HUES48 (cell line): Measurements from ENCODE around the gene ERC1.

Experiments used
- H3K27ac ChIP-seq: one replicate; pipeline ENCODE4 v1.7.0; 2013; ENCODE audit warnings: low read depth, low read length, inconsistent platforms
- H3K27me3 ChIP-seq: 2 replicates; pipeline ENCODE4 v1.6.1; 2013; ENCODE audit warnings: mild to moderate bottlenecking, low read length; ENCODE audit not compliant: control insufficient read depth, insufficient read depth
- H3K36me3 ChIP-seq: 2 replicates; pipeline ENCODE4 v1.6.1; 2013; ENCODE audit warnings: low read length; ENCODE audit not compliant: control insufficient read depth, insufficient read depth
- H3K4me1 ChIP-seq: 2 replicates; pipeline ENCODE4 v1.6.1; 2013; ENCODE audit warnings: mild to moderate bottlenecking, low read length; ENCODE audit not compliant: control insufficient read depth, insufficient read depth
- H3K4me3 ChIP-seq: 2 replicates; pipeline ENCODE4 v1.5.1; 2013; ENCODE audit warnings: mild to moderate bottlenecking, low read depth, low read length
- H3K9ac ChIP-seq: 2 replicates; pipeline ENCODE4 v1.6.1; 2013; ENCODE audit warnings: mild to moderate bottlenecking, low read depth, low read length, moderate library complexity
- H3K9me3 ChIP-seq: 2 replicates; pipeline ENCODE4 v1.6.1; 2013; ENCODE audit warnings: low read length; ENCODE audit not compliant: control insufficient read depth, insufficient read depth

ERC1 gene

GRCh38 chr12:1383758-1384157 is 392.7 kb downstream of the ERC1 start:
- Histone ChIP-seq H3K36me3 (peaks cover 7% of the 10 kb centered on the region; the same call in 1 of the 2 replicates), H3K27me3 (no peaks in the 10 kb centered on the region), H3K4me3 (no peak overlapping the region), H3K9ac (no peak overlapping the region), H3K4me1 (peaks cover 6% of the 10 kb centered on the region; the same call in 1 of the 2 replicates), H3K27ac (no peak overlapping the region), H3K9me3 (peaks cover 23% of the 10 kb centered on the region)

DNA sequence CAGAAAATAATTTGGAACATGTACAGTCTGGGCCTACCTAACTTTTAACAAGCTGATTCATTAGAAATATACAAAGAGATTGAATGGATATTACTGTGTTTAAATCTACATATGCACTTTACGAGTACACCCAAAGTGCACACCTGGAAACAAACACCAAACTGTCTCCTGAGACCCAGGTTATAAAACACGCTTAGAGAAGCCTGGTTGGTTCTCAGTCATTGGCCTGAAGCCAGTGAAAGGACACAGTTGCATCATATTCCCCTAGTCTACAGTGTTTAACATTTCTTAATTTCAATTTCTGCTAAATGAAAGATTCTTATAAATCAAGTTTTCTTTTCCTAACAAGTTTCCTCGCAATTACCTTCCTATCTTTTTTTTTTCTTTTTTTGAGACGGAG is 393.9 kb downstream of the ERC1 start:
- Histone ChIP-seq H3K9ac (no peak overlapping the region), H3K9me3 (peaks cover 34% of the 10 kb centered on the region), H3K27ac (no peak overlapping the region), H3K27me3 (no peaks in the 10 kb centered on the region), H3K36me3 (peaks cover 7% of the 10 kb centered on the region; the same call in 1 of the 2 replicates), H3K4me3 (no peak overlapping the region), H3K4me1 (peaks cover 6% of the 10 kb centered on the region; the same call in 1 of the 2 replicates)

DNA sequence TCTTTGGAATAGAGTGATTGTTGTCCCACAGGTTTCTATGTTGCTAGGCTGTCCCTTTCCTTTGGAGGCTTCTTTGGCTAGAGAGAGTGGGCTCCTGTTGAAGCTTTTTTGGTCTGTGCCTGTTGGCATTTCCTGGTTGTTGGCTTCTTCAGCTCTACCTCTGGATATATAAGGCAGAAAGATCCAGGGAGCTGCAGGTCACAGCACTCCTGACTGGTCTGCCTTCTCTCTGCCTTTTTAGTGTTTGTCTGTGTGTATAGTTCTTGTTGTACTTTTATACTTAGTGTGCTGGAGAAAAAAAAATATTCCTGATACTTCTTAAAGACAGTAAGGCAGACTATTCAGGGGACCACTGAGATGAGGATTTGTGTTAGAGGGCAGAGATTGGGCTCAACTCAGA is 400.7 kb downstream of the ERC1 start:
- Histone ChIP-seq H3K27me3 (no peaks in the 10 kb centered on the region), H3K9me3 (peaks cover 71% of the 10 kb centered on the region), H3K9ac (no peak overlapping the region), H3K27ac (no peak overlapping the region), H3K4me3 (no peak overlapping the region), H3K36me3 (peaks cover 7% of the 10 kb centered on the region; the same call in 1 of the 2 replicates), H3K4me1 (no peaks in the 10 kb centered on the region)

DNA sequence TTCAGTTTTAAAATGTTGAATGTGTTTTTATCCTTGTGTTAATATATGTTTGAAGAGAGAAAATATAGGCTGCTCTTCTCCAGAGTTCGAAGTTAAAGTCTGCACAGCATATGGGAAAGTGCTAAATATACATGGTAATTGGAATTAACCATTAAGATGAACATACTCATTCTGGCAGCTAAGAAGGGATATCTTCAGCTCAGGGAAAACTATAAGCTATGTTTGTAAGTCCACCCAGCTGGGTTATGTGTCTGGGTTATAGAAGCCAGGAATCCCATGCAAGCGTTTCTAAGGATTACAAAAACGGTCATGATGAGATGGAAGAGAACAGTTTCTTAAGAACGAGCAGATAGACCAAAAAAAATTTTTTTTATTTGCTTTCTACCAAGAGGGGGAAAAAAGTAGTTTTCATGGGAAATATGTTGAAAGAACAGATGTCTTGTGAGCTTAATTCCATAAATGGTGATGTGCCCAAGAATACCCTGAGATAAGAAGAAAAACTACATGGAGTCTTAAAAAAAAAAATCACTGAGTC is 404.5 kb downstream of the ERC1 start:
- Histone ChIP-seq H3K9ac (no peak overlapping the region), H3K4me3 (no peak overlapping the region), H3K9me3 (peaks cover 37% of the 10 kb centered on the region), H3K27ac (no peak overlapping the region), H3K36me3 (no peaks in the 10 kb centered on the region; the same call in 1 of the 2 replicates), H3K4me1 (no peaks in the 10 kb centered on the region), H3K27me3 (no peaks in the 10 kb centered on the region)

GRCh38 chr12:1398673-1399072 is 407.6 kb downstream of the ERC1 start:
- H3K36me3 ChIP-seq = no peaks in the 10 kb centered on the region
- no peaks in the 10 kb centered on the region for H3K27me3 ChIP-seq
- H3K4me1 ChIP-seq = no peaks in the 10 kb centered on the region
- H3K4me3 ChIP-seq = no peak overlapping the region
- no peak overlapping the region for H3K9ac ChIP-seq
- peaks cover 8% of the 10 kb centered on the region for H3K9me3 ChIP-seq
- H3K27ac ChIP-seq = no peak overlapping the region

- H3K4me1 ChIP-seq = no peaks in the 10 kb centered on the region
- H3K27ac ChIP-seq = no peak overlapping the region
- H3K9me3 ChIP-seq = no peaks in the 10 kb centered on the region
- no peak overlapping the region for H3K4me3 ChIP-seq
- H3K36me3 ChIP-seq = no peaks in the 10 kb centered on the region
- H3K9ac ChIP-seq = no peak overlapping the region
- H3K27me3 ChIP-seq = no peaks in the 10 kb centered on the region
Observed at GRCh38 chr12:1401891-1402290, 410.9 kb downstream of the ERC1 start.

DNA sequence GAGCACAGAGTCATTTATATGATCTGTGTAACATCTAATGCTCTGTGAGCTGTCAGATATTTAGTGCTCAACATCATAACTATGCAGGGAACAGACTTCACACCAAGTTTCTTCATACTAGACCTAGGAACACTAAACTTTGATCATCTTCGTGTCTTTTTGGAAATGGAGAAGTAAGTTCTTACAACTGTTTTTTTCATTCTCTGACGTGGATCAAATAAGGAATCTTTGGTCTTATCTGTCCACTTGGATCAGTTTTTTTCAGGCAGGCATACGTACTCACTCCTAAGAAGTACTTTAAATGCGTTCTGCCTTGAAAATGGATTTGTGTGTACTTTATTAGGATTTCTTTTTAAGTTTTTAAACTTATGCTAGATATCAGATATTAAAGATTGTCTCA is 412.4 kb downstream of the ERC1 start:
- H3K9me3 ChIP-seq = no peaks in the 10 kb centered on the region
- H3K27ac ChIP-seq = no peak overlapping the region
- no peak overlapping the region for H3K9ac ChIP-seq
- H3K36me3 ChIP-seq = no peaks in the 10 kb centered on the region
- H3K4me3 ChIP-seq = no peak overlapping the region
- H3K27me3 ChIP-seq = no peaks in the 10 kb centered on the region
- H3K4me1 ChIP-seq = no peaks in the 10 kb centered on the region

- Histone ChIP-seq H3K27me3 (no peaks in the 10 kb centered on the region), H3K27ac (no peak overlapping the region), H3K4me3 (no peak overlapping the region), H3K4me1 (no peaks in the 10 kb centered on the region), H3K9ac (no peak overlapping the region), H3K9me3 (no peaks in the 10 kb centered on the region), H3K36me3 (peaks cover 5% of the 10 kb centered on the region; the same call in 1 of the 2 replicates)
Observed at GRCh38 chr12:1405619-1406018, 414.6 kb downstream of the ERC1 start.

DNA sequence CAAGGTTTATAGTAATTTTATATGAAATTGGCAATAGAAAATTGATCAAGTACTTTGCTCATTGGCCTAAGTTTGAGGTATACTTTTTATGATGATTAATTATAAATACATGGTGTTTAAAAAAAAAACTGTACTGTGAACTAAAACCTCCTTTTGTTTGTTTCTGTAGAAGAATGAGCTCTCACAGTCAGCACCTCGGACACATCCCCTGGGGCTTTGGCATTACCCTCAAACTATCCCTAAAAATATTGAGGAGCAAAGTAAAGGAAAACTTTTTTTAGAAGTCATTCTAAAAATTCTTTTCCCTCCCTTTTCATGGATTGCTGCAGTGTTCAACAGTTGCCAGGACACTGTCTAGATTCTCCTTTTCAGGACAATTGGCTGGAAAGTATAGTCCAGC is 419.8 kb downstream of the ERC1 start:
- Histone ChIP-seq H3K9me3 (no peaks in the 10 kb centered on the region), H3K27me3 (no peaks in the 10 kb centered on the region), H3K9ac (no peak overlapping the region), H3K36me3 (peaks cover 7% of the 10 kb centered on the region; the same call in 1 of the 2 replicates), H3K27ac (no peak overlapping the region), H3K4me3 (no peak overlapping the region), H3K4me1 (no peaks in the 10 kb centered on the region)

- no peak overlapping the region for H3K9ac ChIP-seq
- no peaks in the 10 kb centered on the region for H3K9me3 ChIP-seq
- peaks cover 4% of the 10 kb centered on the region; the same call in 1 of the 2 replicates for H3K27me3 ChIP-seq
- H3K4me1 ChIP-seq = peaks cover 12% of the 10 kb centered on the region; the same call in 1 of the 2 replicates
- no peak overlapping the region for H3K27ac ChIP-seq
- peaks cover 5% of the 10 kb centered on the region; the same call in 1 of the 2 replicates for H3K36me3 ChIP-seq
- H3K4me3 ChIP-seq = no peak overlapping the region
Observed at GRCh38 chr12:1413930-1414329, 422.9 kb downstream of the ERC1 start.

DNA sequence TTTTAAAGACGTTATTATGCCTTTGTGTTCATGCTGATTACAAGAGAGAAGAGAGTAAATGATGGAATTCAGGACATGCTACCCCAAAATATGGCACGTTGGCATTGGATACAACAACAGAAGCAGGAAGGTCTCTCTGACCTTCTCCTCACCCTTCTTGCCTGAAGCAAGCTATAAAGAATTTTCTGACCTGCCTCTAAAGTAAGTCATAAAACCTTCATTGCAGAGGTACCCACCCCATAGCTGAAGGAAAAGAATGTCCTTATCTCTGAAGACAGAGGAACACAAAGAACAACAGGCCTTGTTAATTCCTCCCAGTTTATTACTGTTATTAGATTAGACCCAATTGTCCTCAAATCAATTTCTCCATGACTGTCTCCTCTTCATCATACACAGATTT is 427.1 kb downstream of the ERC1 start:
- Histone ChIP-seq H3K4me1 (peaks cover 20% of the 10 kb centered on the region), H3K9ac (no peak overlapping the region), H3K27ac (no peak overlapping the region), H3K9me3 (peaks cover 7% of the 10 kb centered on the region), H3K36me3 (no peaks in the 10 kb centered on the region), H3K4me3 (no peak overlapping the region), H3K27me3 (peaks cover 4% of the 10 kb centered on the region; the same call in 1 of the 2 replicates)
